Smooth muscle cell (in vitro differentiated cells): ENCODE results near the gene EIPR1. TPM values are rescaled to one million over a fixed set of nuclear protein-coding genes. Genes with fewer than 3 reads are reported as not detected.

ENCODE experiments used
- DNase-seq: peaks from one replicate; lab custom pipeline; 2025; ENCODE audit not compliant: unreplicated experiment; lab: John Stamatoyannopoulos, UW
- H2AFZ ChIP-seq: fragments of 200-600 bp; sonication (generic); 2 replicates; pipeline ENCODE4 v1.6.0; 2016; ENCODE audit warnings: antibody characterized with exemption, low read depth, mild to moderate bottlenecking
- H3F3A ChIP-seq: fragments of 200-600 bp; sonication (generic); 2 replicates; pipeline ENCODE4 v1.6.0; 2017; ENCODE audit warnings: antibody characterized with exemption, low read depth
- H3K27ac ChIP-seq: fragments of 200-600 bp; sonication (generic); 2 replicates; pipeline ENCODE4 v1.5.1; 2016; ENCODE audit warnings: low read depth, mild to moderate bottlenecking
- H3K27me3 ChIP-seq: fragments of 200-600 bp; sonication (generic); 2 replicates; pipeline ENCODE4 v1.6.1; 2016; ENCODE audit warnings: low read depth, mild to moderate bottlenecking
- H3K36me3 ChIP-seq: fragments of 200-600 bp; sonication (generic); 2 replicates; pipeline ENCODE4 v1.5.1; 2016; ENCODE audit warnings: low read depth
- H3K4me1 ChIP-seq: fragments of 200-600 bp; sonication (generic); 2 replicates; pipeline ENCODE4 v1.5.1; 2016; ENCODE audit warnings: low read depth
- H3K4me2 ChIP-seq: fragments of 200-600 bp; sonication (generic); 2 replicates; pipeline ENCODE4 v1.6.0; 2016; ENCODE audit warnings: mild to moderate bottlenecking
- H3K4me3 ChIP-seq: fragments of 200-600 bp; sonication (generic); 2 replicates; pipeline ENCODE4 v1.5.1; 2016; ENCODE audit warnings: mild to moderate bottlenecking
- H3K79me2 ChIP-seq: fragments of 200-600 bp; sonication (generic); 2 replicates; pipeline ENCODE4 v1.6.0; 2016; ENCODE audit warnings: low read depth, mild to moderate bottlenecking
- H3K9ac ChIP-seq: fragments of 200-600 bp; sonication (generic); 2 replicates; pipeline ENCODE4 v1.6.0; 2016; ENCODE audit warnings: low read depth
- H3K9me3 ChIP-seq: fragments of 200-600 bp; sonication (generic); replicated peaks from 2 replicates; pipeline ENCODE4 v1.5.1; 2016; ENCODE audit warnings: low read depth
- H4K20me1 ChIP-seq: fragments of 200-600 bp; sonication (generic); 2 replicates; pipeline ENCODE4 v1.6.0; 2016; ENCODE audit warnings: low read depth
- WGBS: methylation state at CpG from one replicate; pipeline ENCODE4 v1.1.7; 2016; ENCODE audit warnings: low lambda C conversion rate; 5-methylcytosine and 5-hydroxymethylcytosine counted together
- polyA plus RNA-seq: library from polyadenylated mRNA; unstranded; fragments of >200 nt; fragmentation: Nextera tagmentation; extraction: Ambion mirVana; gene quantifications from 2 replicates; pipeline ENCODE4 v1.2.1, GENCODE V29; 2016
- total RNA-seq: library from RNA; depleted of rRNA; stranded (reverse); fragments of >200 nt; gene quantifications from 2 replicates; pipeline ENCODE4 v1.2.3, GENCODE V29; 2014
- TF ChIP-seq, protein P1 (sequence below): fragments of 200-600 bp; sonication (generic); IDR thresholded peaks from 2 replicates; pipeline ENCODE4 v1.5.1; 2017; ENCODE audit warnings: borderline replicate concordance, mild to moderate bottlenecking, antibody characterized with exemption; ENCODE audit not compliant: insufficient read depth, poor library complexity, severe bottlenecking

Gene EIPR1
- total and polyA plus RNA-seq, 2 experiments from 2014 or later: 18.5 to 23.1 TPM

DNA sequence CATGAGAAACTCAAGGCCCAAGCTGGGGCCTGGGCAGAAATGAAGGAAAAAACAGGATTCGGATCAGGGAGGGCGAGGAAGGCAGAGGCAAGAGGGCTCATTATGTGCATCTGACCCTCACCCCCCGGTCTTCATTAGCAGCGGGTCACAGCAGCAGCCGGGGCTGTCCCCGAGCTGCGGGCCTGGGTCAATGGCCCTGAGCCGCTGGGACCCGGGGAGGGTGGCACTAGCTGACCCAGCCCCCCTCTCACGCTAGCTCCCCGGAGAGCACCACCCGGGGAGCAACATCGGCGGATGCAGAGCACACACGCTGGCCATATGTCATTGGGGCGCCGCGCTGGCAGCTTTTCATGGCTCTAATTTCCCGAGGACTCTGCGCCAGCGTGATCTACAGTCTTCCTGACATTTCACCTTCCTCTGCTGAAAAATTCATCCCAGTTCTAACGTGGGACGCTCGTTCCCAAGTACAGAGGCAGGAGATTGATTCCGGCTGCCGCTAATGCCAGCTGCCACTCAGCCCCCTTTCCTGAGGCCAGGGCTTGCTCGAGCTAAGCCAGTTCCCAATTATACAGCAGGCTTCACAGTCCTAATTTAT, 63.7 kb downstream of the EIPR1 start:
- H3K9me3 ChIP-seq: no peaks in the 10 kb centered on the region
- H3K9ac ChIP-seq: no peak overlapping the region
- no peaks in the 10 kb centered on the region for H3F3A ChIP-seq
- no peaks in the 10 kb centered on the region for H3K79me2 ChIP-seq
- H3K27me3 ChIP-seq: no peaks in the 10 kb centered on the region
- WGBS: 96% methylated on average over 27 of the region's 27 CpGs
- peaks cover 39% of the 10 kb centered on the region for H4K20me1 ChIP-seq
- H3K4me1 ChIP-seq: no peaks in the 10 kb centered on the region
- TF ChIP-seq, protein P1, sequence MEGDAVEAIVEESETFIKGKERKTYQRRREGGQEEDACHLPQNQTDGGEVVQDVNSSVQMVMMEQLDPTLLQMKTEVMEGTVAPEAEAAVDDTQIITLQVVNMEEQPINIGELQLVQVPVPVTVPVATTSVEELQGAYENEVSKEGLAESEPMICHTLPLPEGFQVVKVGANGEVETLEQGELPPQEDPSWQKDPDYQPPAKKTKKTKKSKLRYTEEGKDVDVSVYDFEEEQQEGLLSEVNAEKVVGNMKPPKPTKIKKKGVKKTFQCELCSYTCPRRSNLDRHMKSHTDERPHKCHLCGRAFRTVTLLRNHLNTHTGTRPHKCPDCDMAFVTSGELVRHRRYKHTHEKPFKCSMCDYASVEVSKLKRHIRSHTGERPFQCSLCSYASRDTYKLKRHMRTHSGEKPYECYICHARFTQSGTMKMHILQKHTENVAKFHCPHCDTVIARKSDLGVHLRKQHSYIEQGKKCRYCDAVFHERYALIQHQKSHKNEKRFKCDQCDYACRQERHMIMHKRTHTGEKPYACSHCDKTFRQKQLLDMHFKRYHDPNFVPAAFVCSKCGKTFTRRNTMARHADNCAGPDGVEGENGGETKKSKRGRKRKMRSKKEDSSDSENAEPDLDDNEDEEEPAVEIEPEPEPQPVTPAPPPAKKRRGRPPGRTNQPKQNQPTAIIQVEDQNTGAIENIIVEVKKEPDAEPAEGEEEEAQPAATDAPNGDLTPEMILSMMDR: no peak
- no peak overlapping the region for H2AFZ ChIP-seq
- no peak overlapping the region for H3K4me2 ChIP-seq
- no peak overlapping the region for H3K4me3 ChIP-seq
- H3K27ac ChIP-seq: no peak overlapping the region
- no peaks in the 10 kb centered on the region for H3K36me3 ChIP-seq
- no peak for DNase-seq

DNA sequence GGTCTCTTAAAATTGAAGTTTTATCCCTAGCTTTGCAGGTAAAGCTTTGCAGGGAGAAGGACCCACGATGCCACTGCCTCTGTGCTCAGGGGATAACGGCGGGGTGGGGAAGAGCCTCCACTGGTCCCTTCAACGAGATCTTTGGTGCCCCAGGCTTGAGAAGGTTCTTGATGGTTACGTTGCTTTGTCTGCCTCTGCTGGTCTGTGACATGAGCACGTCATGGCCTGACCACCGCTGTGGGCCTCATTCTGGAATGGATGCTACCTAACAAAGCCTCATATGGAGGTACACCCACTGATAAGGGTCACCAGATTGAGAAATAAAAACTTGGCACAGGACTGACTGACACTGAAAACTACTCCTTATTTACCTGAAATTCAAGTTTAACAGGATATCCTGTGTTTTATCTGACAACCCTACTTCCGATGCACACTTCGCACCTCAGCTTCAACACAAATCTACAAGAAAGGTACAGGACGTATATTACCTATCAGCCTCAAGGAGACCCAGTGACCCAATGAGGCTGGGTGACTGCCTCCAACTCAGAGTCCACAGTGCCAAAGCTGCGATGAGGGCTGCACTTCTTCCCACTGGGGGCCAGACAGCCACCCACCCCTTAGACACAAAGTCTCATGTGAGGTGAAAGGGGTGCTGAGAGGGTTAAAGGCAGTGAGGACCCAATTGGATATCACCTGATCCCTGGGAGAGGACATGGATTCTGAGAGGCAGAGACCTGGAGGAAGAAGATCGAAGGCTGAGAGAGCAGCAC, 64.9 kb downstream of the EIPR1 start:
- DNase-seq: no peak
- Histone ChIP-seq H3K9ac (no peak overlapping the region), H3K4me1 (no peaks in the 10 kb centered on the region), H3K4me2 (no peak overlapping the region), H2AFZ (no peak overlapping the region), H3K36me3 (no peaks in the 10 kb centered on the region), H3F3A (no peaks in the 10 kb centered on the region), H3K9me3 (no peaks in the 10 kb centered on the region), H3K79me2 (no peaks in the 10 kb centered on the region), H4K20me1 (peaks cover 38% of the 10 kb centered on the region), H3K27me3 (no peaks in the 10 kb centered on the region), H3K4me3 (no peak overlapping the region), H3K27ac (no peak overlapping the region)
- TF ChIP-seq, protein P1: no peak
- WGBS: 98% methylated on average over 12 of the region's 12 CpGs

DNA sequence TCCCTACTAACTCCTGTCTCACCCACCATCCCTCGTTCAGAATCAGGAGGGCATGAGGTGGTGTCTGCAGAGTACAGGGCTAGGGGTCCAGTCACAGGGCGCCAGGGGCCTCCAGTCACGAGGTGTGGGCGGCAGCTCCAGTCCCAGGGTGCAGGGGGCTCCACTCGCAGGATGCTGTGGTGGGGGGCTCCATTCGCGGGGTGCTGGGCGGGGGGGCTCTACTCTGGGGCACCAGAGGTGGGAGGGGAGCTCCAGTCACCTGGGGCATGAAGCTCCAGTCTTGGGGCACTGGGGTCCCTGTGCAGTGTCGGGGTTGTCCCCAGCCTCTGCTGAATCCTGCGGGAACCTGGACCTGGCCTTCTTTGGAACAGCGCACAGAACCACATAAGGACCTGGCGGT, 66.0 kb downstream of the EIPR1 start:
- Histone ChIP-seq H3K4me3 (no peak overlapping the region), H3K79me2 (no peaks in the 10 kb centered on the region), H3K4me2 (no peak overlapping the region), H2AFZ (no peak overlapping the region), H3K9ac (no peak overlapping the region), H4K20me1 (peaks cover 26% of the 10 kb centered on the region), H3K9me3 (no peaks in the 10 kb centered on the region), H3K27me3 (no peaks in the 10 kb centered on the region), H3K4me1 (no peaks in the 10 kb centered on the region), H3K36me3 (no peaks in the 10 kb centered on the region), H3F3A (no peaks in the 10 kb centered on the region), H3K27ac (no peak overlapping the region)
- 96% methylated on average over 8 of the region's 12 CpGs for WGBS
- no peak for DNase-seq
- TF ChIP-seq, protein P1: no peak
